Heart left ventricle (tissue), 16 donors: Measurements from ENCODE around the gene PTPRN2. TPM values are rescaled to one million over a fixed set of nuclear protein-coding genes. Genes with fewer than 3 reads are reported as not detected.

ENCODE experiments used
- ATAC-seq, 4 donors: fragments of 200-7000 bp; cut with Tn5 transposase; one replicate each; pipeline ENCODE4 v1.9.1; 2020 to 2022; ENCODE audit warnings: moderate library complexity in 4 of 4, mild to moderate bottlenecking in 3 of 4, moderate number of reproducible peaks in 1 of 4
- DNase-seq, 5 donors: peaks; one replicate each; pipeline ENCODE4 v3.0.0-alpha.2; 2020
- H3K27ac ChIP-seq, 12 donors: fragments of 200-600 bp; sonication (generic) in 4 of 12; one replicate each; pipeline versions ENCODE4 v1.5.0 to v1.8.0; 2016 to 2022; ENCODE audit warnings: mild to moderate bottlenecking in 2 of 12
- H3K27me3 ChIP-seq, 9 donors: fragments of 200-600 bp; sonication (generic) in 2 of 9; one replicate each; pipeline versions ENCODE4 v1.5.1 to v1.8.0; 2016 to 2022; ENCODE audit warnings: mild to moderate bottlenecking in 3 of 9
- H3K36me3 ChIP-seq, 9 donors: fragments of 200-600 bp; sonication (generic) in 2 of 9; one replicate each; pipeline versions ENCODE4 v1.5.0 to v1.8.0; 2018 to 2022; ENCODE audit warnings: mild to moderate bottlenecking in 2 of 9
- H3K4me1 ChIP-seq, 12 donors: fragments of 200-600 bp; sonication (generic) in 4 of 12; one replicate each; pipeline versions ENCODE4 v1.5.0 to v1.8.0; 2016 to 2022; ENCODE audit warnings: mild to moderate bottlenecking in 3 of 12
- H3K4me3 ChIP-seq, 12 donors: fragments of 200-600 bp; sonication (generic) in 4 of 12; one replicate each; pipeline versions ENCODE4 v1.5.0 to v1.8.0; 2017 to 2022; ENCODE audit warnings: mild to moderate bottlenecking in 9 of 12, moderate library complexity in 4 of 12
- H3K9me3 ChIP-seq, 12 donors: fragments of 200-600 bp; sonication (generic) in 4 of 12; one replicate each; pipeline versions ENCODE4 v1.5.0 to v1.8.0; 2016 to 2022; ENCODE audit warnings: mild to moderate bottlenecking in 1 of 12
- CTCF ChIP-seq, 12 donors: fragments of 200-600 bp; sonication (generic) in 4 of 12; IDR thresholded peaks; one replicate each; pipeline versions ENCODE4 v1.5.0 to v1.8.0; 2018 to 2022; ENCODE audit warnings: antibody characterized with exemption in 12 of 12, mild to moderate bottlenecking in 5 of 12
- POLR2A ChIP-seq, 2 donors: fragments of 450-650 bp; IDR thresholded peaks; one replicate each; pipeline ENCODE4 v1.6.1; 2017; ENCODE audit warnings: antibody characterized with exemption in 2 of 2, mild to moderate bottlenecking in 2 of 2, moderate library complexity in 2 of 2
- WGBS, 4 donors: extraction: QIAGEN DNeasy Blood & Tissue Kit in 2 of 4; methylation state at CpG; one replicate each; pipeline versions ENCODE4 v1.1.5 to v1.1.7; 2013 to 2018; 5-methylcytosine and 5-hydroxymethylcytosine counted together
- intact Hi-C, 10 donors: fragments of 100-400 bp; cut with DNase I; formaldehyde crosslinking; loops; one replicate each; pipeline versions ENCODE4 v1.11.1 to v1.14.2; 2022
- polyA plus RNA-seq, 2 donors: library from polyadenylated mRNA; stranded (reverse); fragments of 200-250 nt; gene quantifications; one replicate each; pipeline ENCODE4 v1.2.3, GENCODE V29; 2013
- total RNA-seq, 9 donors: library from RNA; depleted of rRNA in 2 of 9; stranded (reverse); fragments of >200 nt in 2 of 9; fragmentation: NEBNext Ultra II Directional in 3 of 9; extraction: Animal tissue kit (Norgen Biotek cat#: 25700) in 3 of 9; gene quantifications; one replicate each; pipeline versions ENCODE4 v1.1.0 to v1.2.4, GENCODE V29; 2016 to 2023
- donor health status: ischemic (EF 13 %, LVEDD 7.1; RV severe dilation, severe dysfunction).
- donor health status: healthy with polysubstance abuse.
- donor health status: DM: no; HTN: yes; CAD: no.
- donor health status: DM: no; HTN: no; CAD: no.
- donor health status: ischemic (EF 25% LVEDD 6.9; RV normal size, moderate dysfunction).
- donor health status: ischemic (EF 25% LVEDD 5.7; RV mildly dilated, moderate dysfunction).
- donor health status: healthy.
- donor health status: DM: yes; HTN: yes; CAD: no.
- donor health status: ischemic (EF 35%, LVEDD 5.7; RV mildly dilated, moderate dysfunction).
- donor health status: nonischemic (EF 11% LVEDD 7.7; RV severe dilation, severe dysfunction).
- donor health status: DM: yes; HTN: yes; CAD: no.
- donor health status: PGD.
- donor health status: ischemic (EF 29% LVEDD 5.4; RV normal size, mild dysfunction).
- donor health status: nonischemic (EF 23%, LVEDD 6.1; RV moderate dilation, normal function).

PTPRN2 gene
- total and polyA plus RNA-seq, 11 donors, result 0.61 to 2.3 (median 1.3) TPM

- TF ChIP-seq CTCF (IDR thresholded peaks at IDR 0.05), result no peak
- TF ChIP-seq POLR2A (IDR thresholded peaks at IDR 0.05), result no peak
Observed at GRCh38 chr7:158323741-158324396, 263.8 kb downstream of the PTPRN2 start.

GRCh38 chr7:158322616-158323530, 264.8 kb downstream of the PTPRN2 start:
- WGBS, 4 donors, result 47 to 64% (median 49%) methylated on average over 11 to 13 of the region's 13 CpGs
- H3K27me3 ChIP-seq, result peaks cover 0 to 54% (median 12%) of the 10 kb centered on the region in 9 donors
- no peak overlapping the region for H3K4me3 ChIP-seq
- peaks cover 0 to 4% (median 0%) of the 10 kb centered on the region in 12 donors for H3K9me3 ChIP-seq
- H3K27ac ChIP-seq, result no peak overlapping the region
- TF ChIP-seq POLR2A (IDR thresholded peaks at IDR 0.05) (no peak), CTCF (IDR thresholded peaks at IDR 0.05) (no peak)
- intact Hi-C loops, result loop anchor here in 1 of 10 donors (10.0 kb wide), 1 partner anchor 308 kb away; no protein-coding TSS in a partner anchor
- peaks cover 0 to 6% (median 0%) of the 10 kb centered on the region in 12 donors for H3K4me1 ChIP-seq
- ATAC-seq, result no peak
- H3K36me3 ChIP-seq, result no peaks in the 10 kb centered on the region
- no peak for DNase-seq

More at GRCh38 chr7:158323741-158324396, 263.8 kb downstream of the PTPRN2 start:
- no peak for ATAC-seq
- Histone ChIP-seq H3K27ac (no peak overlapping the region), H3K4me1 (no peaks in the 10 kb centered on the region), H3K36me3 (no peaks in the 10 kb centered on the region), H3K9me3 (peaks cover 0 to 4% (median 0%) of the 10 kb centered on the region in 12 donors), H3K27me3 (peaks cover 0 to 45% (median 6%) of the 10 kb centered on the region in 9 donors), H3K4me3 (no peak overlapping the region)
- no peak for DNase-seq
- intact Hi-C loops, result loop anchor here in 1 of 10 donors (10.0 kb wide), 1 partner anchor 309 kb away; no protein-coding TSS in a partner anchor
- 80 to 85% (median 84%) methylated on average over 21 of the region's 21 CpGs for whole genome bisulfite sequencing, 4 donors

DNA sequence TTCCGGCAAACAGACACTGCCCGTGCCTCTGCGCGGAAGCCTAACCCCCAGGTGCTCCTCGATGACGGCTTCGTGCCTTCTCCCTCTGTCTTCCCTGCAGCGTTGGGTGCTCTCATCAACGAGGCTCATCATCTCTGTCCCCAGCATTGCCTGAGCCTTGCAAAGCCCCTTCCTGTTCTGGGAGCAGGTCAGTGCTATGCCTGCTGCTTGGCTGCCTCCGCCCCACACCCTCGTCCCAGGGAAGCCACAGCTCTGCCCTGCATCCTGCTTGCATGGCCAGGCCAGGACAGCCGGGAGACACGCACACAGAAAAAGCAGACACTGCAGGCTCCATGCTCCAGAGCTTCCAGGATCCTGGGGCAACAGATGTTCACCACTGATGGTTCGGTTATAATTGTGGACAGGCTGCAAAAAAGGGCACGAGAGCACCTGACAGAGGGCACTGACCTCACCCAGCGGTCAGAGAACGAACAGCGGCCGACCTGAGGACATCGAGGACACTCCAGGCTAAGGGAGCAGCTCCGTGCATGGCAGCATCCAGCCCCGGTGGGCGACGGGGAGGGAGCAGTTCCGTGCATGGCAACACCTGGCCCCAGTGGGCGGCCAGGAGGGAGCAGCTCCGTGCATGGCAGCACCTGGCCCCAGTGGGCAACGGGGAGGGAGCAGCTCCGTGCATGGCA, 265.5 kb downstream of the PTPRN2 start:
- DNase-seq (no peak), ATAC-seq (no peak)
- Histone ChIP-seq H3K27me3 (peaks cover 2 to 58% (median 15%) of the 10 kb centered on the region in 9 donors), H3K9me3 (no peaks in the 10 kb centered on the region), H3K36me3 (no peaks in the 10 kb centered on the region), H3K4me3 (no peak overlapping the region), H3K27ac (no peak overlapping the region), H3K4me1 (peaks cover 0 to 13% (median 0%) of the 10 kb centered on the region in 12 donors)
- TF ChIP-seq CTCF (IDR thresholded peaks at IDR 0.05), result no peak
- TF ChIP-seq POLR2A (IDR thresholded peaks at IDR 0.05), result no peak
- intact Hi-C loops, result loop anchor here in 1 of 10 donors (10.0 kb wide), 1 partner anchor 307 kb away; no protein-coding TSS in a partner anchor
- 78 to 81% (median 79%) methylated on average over 28 to 29 of the region's 29 CpGs for WGBS, 4 donors
